Mesenchymal stem cell (in vitro differentiated cells and primary cell): Measurements from ENCODE around the gene GALNT8.

Experiments used
- DNase-seq: peaks from one replicate; pipeline ENCODE4 v3.0.0-alpha.2; 2013
- H2AFZ ChIP-seq: one replicate; pipeline ENCODE4 v1.6.1; 2013; ENCODE audit warnings: low read depth, mild to moderate bottlenecking, control low read depth, inconsistent platforms, low read length, moderate library complexity
- H2AK5ac ChIP-seq: 2 replicates; pipeline ENCODE4 v1.6.1; 2013; ENCODE audit warnings: low read length, moderate library complexity, mild to moderate bottlenecking, inconsistent platforms; ENCODE audit not compliant: severe bottlenecking
- H2BK120ac ChIP-seq: one replicate; pipeline ENCODE4 v1.6.1; 2013; ENCODE audit warnings: low read depth, mild to moderate bottlenecking, inconsistent platforms, low read length, moderate library complexity
- H2BK12ac ChIP-seq, 2 experiments: one replicate each; pipeline ENCODE4 v1.6.1; 2013; ENCODE audit warnings: inconsistent platforms in 2 of 2, low read length in 2 of 2, mild to moderate bottlenecking in 2 of 2, moderate library complexity in 2 of 2, control low read depth in 1 of 2
- H2BK15ac ChIP-seq: one replicate; pipeline ENCODE4 v1.6.1; 2013; ENCODE audit warnings: mild to moderate bottlenecking, low read depth, inconsistent platforms; ENCODE audit not compliant: poor library complexity, severe bottlenecking
- H2BK5ac ChIP-seq: 2 replicates; pipeline ENCODE4 v1.6.1; 2013; ENCODE audit warnings: low read depth, mild to moderate bottlenecking, low read length, control low read depth, inconsistent platforms; ENCODE audit not compliant: poor library complexity, severe bottlenecking
- H3K14ac ChIP-seq, 2 experiments: one replicate each; pipeline ENCODE4 v1.6.1; 2013; ENCODE audit warnings: inconsistent platforms in 2 of 2, low read length in 2 of 2, control low read depth in 1 of 2, mild to moderate bottlenecking in 1 of 2, moderate library complexity in 1 of 2
- H3K18ac ChIP-seq, 2 experiments: one replicate each; pipeline ENCODE4 v1.6.1; 2013; ENCODE audit warnings: inconsistent platforms in 2 of 2, low read length in 2 of 2, control low read depth in 1 of 2, low read depth in 1 of 2, mild to moderate bottlenecking in 1 of 2
- H3K23ac ChIP-seq, 2 experiments: one replicate each; pipeline ENCODE4 v1.6.1; 2013; ENCODE audit warnings: inconsistent platforms in 2 of 2, low read length in 2 of 2, mild to moderate bottlenecking in 2 of 2, moderate library complexity in 2 of 2, control low read depth in 1 of 2
- H3K27ac ChIP-seq: 2 replicates; pipeline ENCODE4 v1.5.1; 2013; ENCODE audit warnings: mild to moderate bottlenecking, moderate library complexity, low read length, control low read depth, inconsistent platforms; ENCODE audit not compliant: poor library complexity, severe bottlenecking
- H3K27me3 ChIP-seq, 2 experiments: 2 replicates each; pipeline versions ENCODE4 v1.6.1 to v1.7.0; 2013; ENCODE audit warnings: low read length in 2 of 2, mild to moderate bottlenecking in 2 of 2, moderate library complexity in 2 of 2, control low read depth in 1 of 2, inconsistent platforms in 1 of 2; ENCODE audit not compliant: control insufficient read depth in 1 of 2, insufficient read depth in 1 of 2
- H3K36me3 ChIP-seq, 2 experiments: 2 replicates each; pipeline versions ENCODE4 v1.6.1 to v1.7.0; 2013; ENCODE audit warnings: low read length in 2 of 2, control low read depth in 1 of 2, inconsistent platforms in 1 of 2, low read depth in 1 of 2, mild to moderate bottlenecking in 1 of 2; ENCODE audit not compliant: insufficient read depth in 2 of 2, control insufficient read depth in 1 of 2
- H3K4ac ChIP-seq, 2 experiments: one replicate each; pipeline ENCODE4 v1.6.1; 2013; ENCODE audit warnings: inconsistent platforms in 2 of 2, low read length in 2 of 2, mild to moderate bottlenecking in 2 of 2, moderate library complexity in 2 of 2, control low read depth in 1 of 2, low read depth in 1 of 2
- H3K4me1 ChIP-seq: 2 replicates; pipeline ENCODE4 v1.6.1; 2013; ENCODE audit warnings: low read depth, low read length, control low read depth; ENCODE audit not compliant: control insufficient read depth, insufficient read depth
- H3K4me2 ChIP-seq: 2 replicates; pipeline ENCODE4 v1.6.1; 2013; ENCODE audit warnings: low read length, mild to moderate bottlenecking, inconsistent platforms; ENCODE audit not compliant: poor library complexity, severe bottlenecking
- H3K4me3 ChIP-seq, 2 experiments: 2 replicates each; pipeline versions ENCODE4 v1.5.1 to v1.7.0; 2013; ENCODE audit warnings: low read length in 2 of 2, mild to moderate bottlenecking in 2 of 2, control low read depth in 1 of 2, low read depth in 1 of 2; ENCODE audit not compliant: insufficient read depth in 1 of 2
- H3K79me1 ChIP-seq: replicated peaks from 2 replicates; pipeline ENCODE4 v1.6.1; 2013; ENCODE audit warnings: mild to moderate bottlenecking, control low read depth, low read length, inconsistent platforms; ENCODE audit not compliant: poor library complexity, severe bottlenecking
- H3K9ac ChIP-seq: 2 replicates; pipeline ENCODE4 v1.7.0; 2013; ENCODE audit warnings: mild to moderate bottlenecking, low read length, moderate library complexity
- H3K9me3 ChIP-seq: 2 replicates; pipeline ENCODE4 v1.7.0; 2013; ENCODE audit warnings: mild to moderate bottlenecking, low read length; ENCODE audit not compliant: control insufficient read depth
- H4K8ac ChIP-seq: one replicate; pipeline ENCODE4 v1.6.1; 2013; ENCODE audit warnings: inconsistent platforms, mild to moderate bottlenecking, low read length, moderate library complexity
- H4K91ac ChIP-seq: one replicate; pipeline ENCODE4 v1.6.1; 2013; ENCODE audit warnings: mild to moderate bottlenecking, low read length, inconsistent platforms
- WGBS: methylation state at CpG from one replicate; pipeline ENCODE4 v1.1.7; 2013; ENCODE audit warnings: mixed read lengths; 5-methylcytosine and 5-hydroxymethylcytosine counted together

The GALNT8 gene

DNA sequence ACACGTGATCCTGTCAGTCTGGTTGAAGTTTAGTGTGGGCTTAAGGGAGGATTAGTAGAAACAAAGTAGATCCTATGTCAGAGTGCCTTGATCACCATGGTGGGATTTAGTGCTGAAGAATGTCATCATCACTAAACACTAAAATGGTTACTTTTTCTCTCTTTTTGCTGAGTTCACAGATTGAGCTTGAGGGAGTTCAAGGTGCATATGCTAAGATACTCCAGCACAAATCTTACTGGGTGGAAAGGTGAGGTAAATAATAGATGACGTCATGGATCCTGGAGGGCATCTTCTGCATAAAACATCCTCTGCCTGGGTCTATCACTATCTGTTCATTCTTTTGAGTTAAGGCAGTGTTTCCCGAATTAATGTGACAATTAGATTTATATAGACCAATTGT, 4.9 kb downstream of the GALNT8 start:
- Histone ChIP-seq H2BK12ac (no peak overlapping the region), H3K23ac (no peak overlapping the region), H3K9me3 (no peaks in the 10 kb centered on the region), H2AK5ac (no peak overlapping the region), H4K8ac (no peak overlapping the region), H3K36me3 (no peaks in the 10 kb centered on the region), H2BK15ac (no peak overlapping the region), H3K14ac (no peak overlapping the region), H2BK5ac (no peak overlapping the region), H3K4me2 (no peak overlapping the region), H3K4ac (no peak overlapping the region), H2BK120ac (no peak overlapping the region), H2AFZ (no peak overlapping the region), H3K4me1 (no peaks in the 10 kb centered on the region), H3K27ac (no peak overlapping the region), H3K4me3 (no peak overlapping the region), H4K91ac (no peak overlapping the region), H3K18ac (no peak overlapping the region), H3K27me3 (peaks cover 14 to 19% of the 10 kb centered on the region in 2 experiments), H3K9ac (no peak overlapping the region), H3K79me1 (no peaks in the 10 kb centered on the region)
- DNase-seq, result no peak
- 83% methylated on average over 2 of the region's 3 CpGs for WGBS

DNA sequence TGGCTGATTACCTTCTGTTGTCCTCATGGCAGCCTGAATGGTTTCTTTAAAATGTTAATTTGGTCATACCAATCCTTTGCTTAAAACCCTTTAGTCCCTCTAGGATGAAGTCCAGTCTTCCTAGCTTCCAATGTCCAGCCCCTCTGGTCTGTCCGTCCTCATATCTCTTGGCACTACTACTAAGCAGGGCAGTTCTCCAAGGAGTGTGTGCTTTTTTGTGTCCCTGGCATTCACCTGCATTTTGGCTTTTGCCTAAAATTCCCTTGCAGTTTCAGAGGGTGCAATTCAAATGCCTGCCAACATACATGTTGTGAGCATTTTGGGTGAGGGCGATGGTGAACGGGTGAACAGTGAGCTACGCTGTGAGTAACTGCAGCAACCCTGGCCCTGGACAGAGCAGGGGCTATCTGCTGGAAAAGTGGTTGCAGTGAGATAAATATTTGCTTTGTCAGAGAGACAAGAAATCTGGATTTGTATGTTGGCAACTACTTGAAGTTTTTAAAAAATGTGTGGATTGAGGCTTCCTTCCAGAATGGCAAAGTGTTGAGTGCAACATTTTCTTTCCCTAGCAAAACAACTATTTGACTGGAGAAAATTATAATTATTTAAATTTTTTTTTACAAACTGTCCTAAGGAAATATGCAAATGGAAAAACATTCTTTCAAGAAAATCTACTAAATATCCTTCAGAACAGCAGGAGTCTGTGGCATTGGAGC, 14.6 kb downstream of the GALNT8 start:
- Histone ChIP-seq H3K36me3 (no peaks in the 10 kb centered on the region), H4K91ac (no peak overlapping the region), H3K4me3 (no peak overlapping the region), H3K4ac (no peak overlapping the region), H3K9ac (no peak overlapping the region), H3K27me3 (peaks cover 4 to 14% of the 10 kb centered on the region in 2 experiments), H3K4me1 (no peaks in the 10 kb centered on the region), H3K79me1 (no peaks in the 10 kb centered on the region), H3K14ac (no peak overlapping the region), H2AFZ (no peak overlapping the region), H3K27ac (no peak overlapping the region), H3K9me3 (no peaks in the 10 kb centered on the region), H3K23ac (no peak overlapping the region), H3K4me2 (no peak overlapping the region), H2BK5ac (no peak overlapping the region), H2BK15ac (no peak overlapping the region), H4K8ac (no peak overlapping the region), H3K18ac (no peak overlapping the region), H2BK12ac (no peak overlapping the region), H2AK5ac (no peak overlapping the region), H2BK120ac (no peak overlapping the region)
- 97% methylated on average over 4 of the region's 4 CpGs for WGBS
- no peak for DNase-seq

DNA sequence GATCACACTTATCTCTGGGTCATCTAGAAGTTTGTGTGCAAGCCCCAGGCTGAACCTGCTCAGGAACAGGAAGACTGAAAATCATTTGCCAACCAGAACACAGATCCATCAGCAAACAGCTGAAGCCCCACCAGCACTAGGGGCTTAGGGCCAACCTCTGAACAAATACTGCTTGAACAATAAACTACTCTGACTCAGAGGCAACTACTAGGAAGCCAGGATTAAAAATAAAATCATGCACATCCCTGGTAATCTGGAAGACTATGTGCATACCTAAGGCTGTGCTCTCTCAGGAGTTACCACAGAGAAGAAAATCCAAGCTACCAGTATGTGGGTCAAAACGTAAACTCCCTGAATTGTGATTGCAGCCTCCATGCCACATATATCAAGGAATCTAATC, 15.9 kb downstream of the GALNT8 start:
- no peaks in the 10 kb centered on the region for H3K4me1 ChIP-seq
- no peak overlapping the region for H3K4me3 ChIP-seq
- no peaks in the 10 kb centered on the region for H3K36me3 ChIP-seq
- no peak overlapping the region for H4K8ac ChIP-seq
- no peak overlapping the region for H2AK5ac ChIP-seq
- no peak overlapping the region for H4K91ac ChIP-seq
- H2AFZ ChIP-seq, result no peak overlapping the region
- peaks cover 4 to 14% of the 10 kb centered on the region in 2 experiments for H3K27me3 ChIP-seq
- WGBS, result no CpG with 5 or more reads among the region's 1 CpG
- no peak overlapping the region for H2BK15ac ChIP-seq
- no peak overlapping the region for H3K27ac ChIP-seq
- no peak overlapping the region for H3K18ac ChIP-seq
- H3K14ac ChIP-seq, result no peak overlapping the region
- H2BK5ac ChIP-seq, result no peak overlapping the region
- no peaks in the 10 kb centered on the region for H3K79me1 ChIP-seq
- no peak overlapping the region for H2BK12ac ChIP-seq
- H3K23ac ChIP-seq, result no peak overlapping the region
- no peak overlapping the region for H2BK120ac ChIP-seq
- no peaks in the 10 kb centered on the region for H3K9me3 ChIP-seq
- no peak overlapping the region for H3K4ac ChIP-seq
- H3K4me2 ChIP-seq, result no peak overlapping the region
- no peak overlapping the region for H3K9ac ChIP-seq
- no peak for DNase-seq

DNA sequence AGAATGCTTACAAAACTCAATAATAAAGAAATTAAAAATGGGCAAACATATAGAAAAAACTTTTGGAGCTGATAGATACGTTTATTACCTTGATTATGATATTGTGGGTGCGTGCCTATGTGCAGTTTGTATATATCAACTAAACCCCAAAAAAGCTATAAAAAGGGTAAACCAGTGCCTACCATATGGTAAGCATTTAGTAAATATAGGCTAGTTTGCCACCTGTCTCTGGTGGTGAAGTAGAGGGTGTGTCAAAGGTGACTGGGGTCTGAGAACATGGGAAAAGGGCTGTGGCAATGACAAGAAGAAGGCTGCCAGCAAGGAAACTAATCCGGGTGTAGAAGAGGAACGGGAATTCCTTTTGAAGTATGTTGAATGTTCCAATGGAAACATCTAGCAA, 18.3 kb downstream of the GALNT8 start:
- H4K91ac ChIP-seq, result no peak overlapping the region
- no CpG with 5 or more reads among the region's 4 CpGs for WGBS

More for the DNA sequence above, 18.3 kb downstream of the GALNT8 start:
- no peaks in the 10 kb centered on the region for H3K36me3 ChIP-seq
- no peak for DNase-seq
- H3K4me3 ChIP-seq, result no peak overlapping the region
- no peak overlapping the region for H2BK12ac ChIP-seq
- no peak overlapping the region for H3K18ac ChIP-seq
- no peaks in the 10 kb centered on the region for H3K79me1 ChIP-seq
- no peak overlapping the region for H2AFZ ChIP-seq
- no peak overlapping the region for H3K9ac ChIP-seq
- no peak overlapping the region for H3K23ac ChIP-seq
- no peak overlapping the region for H2BK15ac ChIP-seq
- no peaks in the 10 kb centered on the region for H3K9me3 ChIP-seq
- no peak overlapping the region for H3K4ac ChIP-seq
- H3K27me3 ChIP-seq, result peaks cover 4 to 14% of the 10 kb centered on the region in 2 experiments
- H3K4me1 ChIP-seq, result no peaks in the 10 kb centered on the region
- no peak overlapping the region for H2BK5ac ChIP-seq
- H4K8ac ChIP-seq, result no peak overlapping the region
- no peak overlapping the region for H2AK5ac ChIP-seq
- H2BK120ac ChIP-seq, result no peak overlapping the region
- no peak overlapping the region for H3K4me2 ChIP-seq
- no peak overlapping the region for H3K27ac ChIP-seq
- H3K14ac ChIP-seq, result no peak overlapping the region
